GM19468 (cell line): ENCODE data around the gene ACKR3.

Experiments used
- ATAC-seq: cut with Tn5 transposase; IDR thresholded peaks from one replicate; pipeline ENCODE4 v1.9.1; 2021; ENCODE audit warnings: mild to moderate bottlenecking, moderate library complexity, moderate number of reproducible peaks; ENCODE audit not compliant: unreplicated experiment; ENCODE audit errors: extremely low read depth

Gene ACKR3

DNA sequence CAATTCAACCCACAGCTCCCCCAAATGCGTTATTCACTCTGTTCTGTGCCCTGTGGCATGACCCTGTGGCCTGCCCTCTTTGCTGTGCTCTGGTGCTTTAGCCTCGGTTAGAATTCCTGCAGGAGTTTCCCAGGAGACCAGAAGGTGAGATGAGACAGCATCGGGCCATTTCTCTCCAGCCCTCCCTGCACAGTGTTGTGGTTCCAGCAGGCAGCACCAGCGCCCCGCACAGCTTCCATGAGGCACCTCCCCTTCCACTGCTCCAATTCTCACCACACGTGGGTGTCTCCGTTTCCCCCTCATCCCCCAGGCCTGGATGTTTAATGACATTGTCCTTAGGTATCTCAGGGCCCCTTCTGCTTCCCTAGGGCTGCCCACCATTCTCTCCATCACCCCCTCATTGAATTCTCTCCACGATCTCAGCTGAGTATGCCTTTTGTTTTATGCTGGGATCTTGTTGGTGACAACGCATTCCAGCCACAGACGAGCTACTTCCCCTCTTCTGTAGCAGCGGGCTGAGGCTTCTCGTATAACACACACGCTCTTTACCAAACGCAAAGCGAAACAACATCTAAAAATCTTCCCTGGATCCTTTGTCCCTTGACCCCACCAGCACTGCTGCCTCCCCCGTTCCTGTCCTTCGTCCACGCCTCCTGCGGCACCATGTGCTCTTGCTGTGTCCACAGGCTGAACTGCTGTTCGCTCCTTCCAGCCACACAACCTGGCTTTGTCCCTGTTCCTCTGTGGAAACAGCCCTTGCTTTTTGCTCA lies 35.1 kb downstream of the ACKR3 start:
- no peak for ATAC-seq

DNA sequence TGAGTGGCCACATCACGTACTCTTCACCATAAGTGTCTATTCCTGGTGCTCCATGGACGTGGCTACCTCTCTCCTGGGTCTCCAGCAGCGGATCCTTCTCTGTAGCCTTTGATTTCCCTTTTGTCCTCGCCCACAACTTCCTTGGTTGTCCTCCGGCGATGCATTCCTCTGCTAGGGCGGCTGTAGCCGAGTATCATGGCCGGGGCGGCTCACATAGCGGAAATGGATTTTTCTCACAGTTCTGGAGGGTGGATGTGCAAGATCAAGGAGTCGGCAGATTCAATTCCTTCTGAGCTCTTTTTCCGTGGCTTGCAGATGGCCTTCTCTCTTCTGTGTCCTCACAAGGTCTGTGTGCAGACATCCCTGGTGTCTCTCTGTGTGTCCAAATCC lies 35.7 kb downstream of the ACKR3 start:
- no peak for ATAC-seq

DNA sequence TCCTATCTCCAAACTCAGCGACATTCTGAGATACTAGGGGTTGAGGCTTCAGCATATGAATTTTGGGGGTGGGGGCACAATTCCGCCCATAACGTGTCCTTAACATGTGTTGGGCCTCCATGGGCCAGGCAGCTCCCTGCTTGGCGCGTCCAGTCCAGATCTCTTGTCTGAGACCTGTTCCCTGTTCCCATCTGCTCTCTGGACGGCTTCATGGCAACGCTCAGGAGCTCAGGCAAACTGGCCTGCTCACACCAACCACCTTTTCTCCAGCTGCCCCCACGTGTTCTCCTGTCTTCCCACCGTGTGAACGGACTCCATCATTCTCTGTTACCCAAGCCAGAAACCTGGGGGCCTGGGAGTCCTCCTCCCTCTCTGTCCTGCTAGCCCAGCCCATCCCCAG lies 36.4 kb downstream of the ACKR3 start:
- ATAC-seq = no peak

- ATAC-seq = no peak
These were observed 38.0 kb downstream of the ACKR3 start for GRCh38 chr2:236607471-236608187.

DNA sequence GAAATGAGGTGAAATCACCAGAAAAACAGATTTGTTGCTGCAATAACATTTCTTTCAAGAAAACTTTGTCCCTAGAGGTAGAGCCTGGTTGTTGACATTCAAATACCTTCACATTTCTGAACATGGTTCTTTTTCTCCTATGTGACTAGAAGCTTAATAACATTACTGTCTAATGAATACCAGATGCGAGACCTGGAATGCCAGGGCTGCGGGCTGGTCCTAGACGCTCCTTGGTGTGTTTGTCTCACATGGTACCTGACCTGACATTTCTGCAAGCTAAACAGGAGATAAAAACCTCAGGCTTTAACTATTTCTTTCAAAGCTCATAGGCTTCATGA lies 38.5 kb downstream of the ACKR3 start:
- no peak for ATAC-seq

DNA sequence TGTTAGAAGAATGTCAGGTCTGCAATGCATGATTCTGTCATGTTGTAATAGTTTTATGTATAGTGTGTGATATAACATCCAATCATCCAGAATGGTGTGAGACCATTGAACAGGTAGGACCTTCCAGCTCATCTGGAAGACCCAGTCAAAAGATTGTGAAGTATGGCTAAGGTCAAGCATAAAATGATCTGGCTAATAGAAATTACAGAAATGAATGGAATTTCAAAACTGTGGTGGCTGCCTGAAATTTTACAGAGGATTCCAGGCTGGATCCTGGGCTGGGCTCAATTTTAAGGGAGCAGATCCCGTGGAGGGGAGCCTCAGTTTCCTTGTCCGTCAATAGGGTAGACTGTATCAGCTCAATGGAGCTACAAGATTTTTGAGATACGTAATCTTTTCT lies 39.1 kb downstream of the ACKR3 start:
- ATAC-seq = no peak

- no peak for ATAC-seq
These were observed 41.6 kb downstream of the ACKR3 start for GRCh38 chr2:236610991-236611821.

GRCh38 chr2:236612737-236613136 lies 43.1 kb downstream of the ACKR3 start:
- no peak for ATAC-seq

- ATAC-seq = no peak
These were observed 44.0 kb downstream of the ACKR3 start for GRCh38 chr2:236613612-236614011.

DNA sequence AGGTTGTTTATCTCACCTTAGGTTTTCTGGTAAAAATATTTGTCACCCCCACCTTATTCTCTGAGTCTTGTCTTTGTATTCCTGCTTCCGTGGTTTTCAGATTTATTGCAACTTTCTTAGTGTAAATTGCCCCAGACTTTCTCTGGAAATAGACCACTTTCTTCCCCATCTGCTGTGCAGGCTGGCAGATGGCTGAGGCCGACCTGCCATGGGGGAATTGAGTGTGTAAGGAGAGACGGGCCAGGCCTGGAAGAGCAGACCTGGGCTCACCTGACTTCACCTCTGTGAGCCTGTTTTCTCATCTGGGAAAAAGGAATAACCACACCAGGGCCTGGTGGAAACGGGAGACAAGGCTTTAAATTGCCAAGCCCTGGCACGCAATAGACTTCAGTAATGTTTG lies 44.9 kb downstream of the ACKR3 start:
- ATAC-seq = no peak

DNA sequence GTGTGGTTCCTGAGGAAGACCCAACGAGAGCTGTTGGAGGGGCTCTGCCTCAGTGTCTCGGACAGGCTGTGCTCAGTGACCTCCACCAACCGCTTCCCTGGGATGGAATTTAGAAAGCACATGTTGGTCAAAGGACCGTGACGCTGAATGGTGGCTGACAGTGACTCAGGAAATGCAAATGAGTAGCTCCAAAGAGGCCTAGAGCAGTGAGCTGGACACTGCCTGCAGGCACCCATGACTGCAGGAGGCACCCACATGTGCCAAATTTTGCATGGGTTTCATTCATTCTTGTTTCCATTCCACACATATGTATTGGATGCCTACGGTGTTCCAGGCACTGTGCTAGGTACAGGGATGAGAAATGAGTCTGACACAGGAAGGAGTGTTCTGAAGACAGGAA lies 46.4 kb downstream of the ACKR3 start:
- no peak for ATAC-seq

GRCh38 chr2:236616624-236617023 lies 47.0 kb downstream of the ACKR3 start:
- ATAC-seq = no peak

DNA sequence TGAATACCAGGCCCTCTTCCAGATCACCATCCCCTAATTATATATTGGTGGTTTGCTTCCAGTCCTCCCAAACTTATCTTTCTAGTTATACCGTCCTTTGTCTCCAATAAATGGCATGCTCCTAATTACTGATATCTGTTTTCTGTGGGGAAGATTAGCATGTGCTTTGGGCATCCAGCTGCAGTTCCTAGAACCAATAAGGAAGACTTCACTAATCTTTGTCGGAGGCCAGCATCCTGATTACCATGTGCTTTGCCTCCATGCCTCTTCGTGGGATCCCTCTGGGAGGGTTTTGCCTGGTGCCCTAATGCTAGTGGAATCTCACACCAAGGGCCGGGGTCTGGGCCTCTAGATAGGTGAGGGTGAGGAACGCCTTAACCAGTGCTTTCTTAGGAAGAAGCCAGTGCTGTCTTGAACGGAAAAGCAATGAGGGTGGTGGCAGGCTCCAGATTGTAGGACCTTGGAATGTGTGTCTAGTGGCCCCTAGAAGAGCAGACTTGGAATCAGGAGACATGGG lies 47.7 kb downstream of the ACKR3 start:
- no peak for ATAC-seq

DNA sequence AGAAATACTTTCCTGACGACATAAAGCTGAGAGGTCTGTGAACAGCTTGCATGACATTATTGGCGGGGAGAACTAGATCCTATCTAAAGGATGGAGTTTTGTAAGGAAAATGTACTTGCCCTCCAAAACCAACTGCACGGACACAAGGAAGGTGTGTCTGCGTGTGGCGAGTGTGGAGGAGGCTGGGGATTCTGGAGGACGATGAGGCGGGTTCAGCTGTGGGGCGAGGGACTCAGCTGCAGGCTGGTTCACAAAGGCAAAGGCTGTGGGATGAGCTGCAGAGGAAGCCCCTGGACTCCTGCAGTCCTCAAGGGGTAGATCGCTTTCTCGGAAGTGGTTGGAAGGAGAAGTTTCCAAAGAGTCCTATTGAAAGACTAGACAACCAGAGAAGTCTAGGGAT lies 48.2 kb downstream of the ACKR3 start:
- no peak for ATAC-seq

GRCh38 chr2:236618370-236618769 lies 48.7 kb downstream of the ACKR3 start:
- ATAC-seq = no peak

GRCh38 chr2:236619910-236620612 lies 50.4 kb downstream of the ACKR3 start:
- ATAC-seq = no peak

DNA sequence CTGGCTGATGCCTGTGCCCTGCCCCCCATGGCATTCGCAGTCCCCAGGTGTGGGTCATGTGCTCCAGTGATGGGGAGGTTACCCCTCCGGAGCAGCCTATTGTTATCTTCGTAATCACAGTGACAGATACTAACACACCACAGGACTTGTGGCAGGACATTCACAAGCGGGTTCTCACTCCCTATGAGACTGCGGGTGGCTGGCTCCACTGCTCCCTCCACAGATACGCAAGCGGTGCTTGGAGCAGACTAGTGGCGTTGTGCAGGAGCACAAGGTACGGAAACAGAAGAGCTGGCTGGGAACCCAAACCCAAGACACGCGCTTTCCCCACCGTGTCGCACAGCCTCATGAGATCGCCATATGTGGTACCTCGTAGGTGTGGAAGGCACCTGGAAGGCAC lies 52.2 kb downstream of the ACKR3 start:
- no peak for ATAC-seq

GRCh38 chr2:236622201-236622600 lies 52.6 kb downstream of the ACKR3 start:
- ATAC-seq = no peak

DNA sequence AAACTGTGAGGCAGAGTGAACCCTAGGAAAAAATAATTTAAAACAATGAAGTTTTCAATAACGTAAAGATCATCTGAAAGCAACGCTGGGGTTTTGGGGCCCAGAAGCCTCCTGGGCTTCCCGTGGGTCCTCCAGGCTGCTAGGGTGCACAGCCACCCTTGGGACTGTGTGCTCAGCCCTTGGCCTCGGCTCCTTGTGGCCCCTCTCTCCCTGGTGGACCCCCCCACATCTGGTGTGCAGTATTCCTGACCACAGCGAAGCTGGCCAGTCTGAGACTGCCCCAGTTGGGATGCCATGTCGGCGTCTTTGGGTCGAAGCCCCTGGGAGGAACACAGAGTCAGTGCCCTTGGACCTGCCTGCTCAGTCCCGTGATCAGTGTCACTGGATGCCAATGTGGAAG lies 53.0 kb downstream of the ACKR3 start:
- no peak for ATAC-seq

- no peak for ATAC-seq
These were observed 54.2 kb downstream of the ACKR3 start for GRCh38 chr2:236623816-236624215.
